ENCODE results near the gene RTF1. TPM values are rescaled to one million over a fixed set of nuclear protein-coding genes. Genes with fewer than 3 reads are reported as not detected.
"Not testable (repeated sequence)": the region's sequence is repeated elsewhere in the genome, so short reads cannot be mapped to it uniquely, and the experiment has no call there.

The RTF1 gene
- total and polyA plus RNA-seq, 4 donors = 29.6 to 73.6 (median 51.6) TPM

DNA sequence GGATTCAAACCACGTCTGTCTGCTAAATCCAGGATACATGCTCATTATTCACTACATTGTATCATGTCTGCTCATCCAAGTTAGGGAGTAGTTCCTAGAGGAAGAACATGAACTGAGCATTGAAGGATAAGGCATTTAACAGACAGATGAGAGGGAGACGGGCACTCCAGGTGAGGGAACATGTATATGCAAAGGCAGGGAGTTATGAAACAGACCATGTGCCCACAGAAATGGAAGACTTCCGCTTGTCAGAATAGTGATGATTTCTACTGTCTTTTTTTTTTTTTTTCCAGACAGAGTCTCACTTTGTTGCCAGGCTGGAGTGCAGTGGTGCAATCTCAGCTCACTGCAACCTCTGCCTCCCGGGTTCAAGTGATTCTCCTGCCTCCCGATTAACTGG, 9.6 kb upstream of the RTF1 start:
- Histone ChIP-seq H3K27me3 (ENCODE audit: control insufficient read depth, insufficient read depth, low read length) (no peaks in the 10 kb centered on the region), H3K9me3 (ENCODE audit: control insufficient read depth, insufficient read depth, low read length) (no peaks in the 10 kb centered on the region), H3K4me1 (ENCODE audit: control insufficient read depth, insufficient read depth, low read length) (peaks cover 5% of the 10 kb centered on the region), H3K27ac (ENCODE audit: low read depth, low read length) (no peak overlapping the region), H3K36me3 (ENCODE audit: control insufficient read depth, insufficient read depth, low read length) (no peaks in the 10 kb centered on the region), H3K4me3 (ENCODE audit: low read depth, low read length) (no peak overlapping the region)
- 100% methylated on average over 2 of the region's 5 CpGs for WGBS (ENCODE audit: insufficient coverage)
- no peak for DNase-seq (ENCODE audit: low read depth in 4 of 6, low spot score in 6 of 6)

DNA sequence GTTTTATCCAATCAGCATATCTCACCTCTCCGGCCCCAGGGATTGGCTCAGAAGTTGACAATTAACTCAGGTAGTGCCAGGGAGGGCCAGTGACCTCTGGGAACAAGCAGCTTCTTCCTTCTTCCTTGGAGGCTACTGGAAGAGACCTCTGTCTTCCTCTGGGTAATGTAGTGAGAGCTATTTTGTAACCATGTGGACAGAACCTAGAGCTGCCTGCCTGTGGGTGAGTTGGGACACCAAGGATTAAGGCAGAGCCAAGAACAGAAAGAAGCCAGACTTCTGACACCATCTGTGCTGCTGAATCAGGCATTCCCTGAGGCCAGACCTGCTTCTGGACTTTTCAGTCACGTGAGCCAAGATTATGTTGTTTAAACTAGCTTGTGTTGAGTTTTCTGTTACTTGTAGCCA, 8.7 kb upstream of the RTF1 start:
- no peaks in the 10 kb centered on the region for H3K36me3 ChIP-seq (ENCODE audit: control insufficient read depth, insufficient read depth, low read length)
- H3K4me1 ChIP-seq (ENCODE audit: control insufficient read depth, insufficient read depth, low read length) = no peaks in the 10 kb centered on the region
- peak in 1 of 6 donors; percentile 66 for DNase-seq (ENCODE audit: low read depth in 4 of 6, low spot score in 6 of 6)
- H3K4me3 ChIP-seq (ENCODE audit: low read depth, low read length) = no peak overlapping the region
- no peaks in the 10 kb centered on the region for H3K9me3 ChIP-seq (ENCODE audit: control insufficient read depth, insufficient read depth, low read length)
- no CpG with 5 or more reads among the region's 2 CpGs for WGBS (ENCODE audit: insufficient coverage)
- no peaks in the 10 kb centered on the region for H3K27me3 ChIP-seq (ENCODE audit: control insufficient read depth, insufficient read depth, low read length)
- no peak overlapping the region for H3K27ac ChIP-seq (ENCODE audit: low read depth, low read length)

DNA sequence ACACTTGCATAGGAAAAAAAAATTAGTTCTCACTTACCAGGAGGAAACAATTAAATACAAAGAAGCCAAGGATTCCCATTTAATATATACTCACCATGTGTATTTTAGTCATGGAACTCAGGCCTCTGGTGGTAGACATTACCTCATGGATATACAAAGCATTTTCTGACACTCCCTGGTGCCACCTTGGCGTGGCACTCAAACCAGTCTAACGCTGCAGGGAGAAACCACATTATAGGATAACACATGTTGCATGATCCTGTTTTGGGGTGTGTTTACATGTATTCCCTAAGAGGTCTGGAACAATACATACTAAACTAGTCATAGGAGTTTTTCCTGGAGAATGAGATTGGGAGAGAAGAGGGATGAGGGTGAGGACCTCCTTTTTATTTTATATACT, 5.9 kb upstream of the RTF1 start:
- H3K9me3 ChIP-seq (ENCODE audit: control insufficient read depth, insufficient read depth, low read length) = no peaks in the 10 kb centered on the region
- no peaks in the 10 kb centered on the region for H3K36me3 ChIP-seq (ENCODE audit: control insufficient read depth, insufficient read depth, low read length)
- H3K27ac ChIP-seq (ENCODE audit: low read depth, low read length) = no peak overlapping the region
- no CpG with 5 or more reads among the region's 2 CpGs for WGBS (ENCODE audit: insufficient coverage)
- DNase-seq (ENCODE audit: low read depth in 4 of 6, low spot score in 6 of 6) = no peak
- H3K4me3 ChIP-seq (ENCODE audit: low read depth, low read length) = no peak overlapping the region
- H3K4me1 ChIP-seq (ENCODE audit: control insufficient read depth, insufficient read depth, low read length) = peaks cover 5% of the 10 kb centered on the region
- no peaks in the 10 kb centered on the region for H3K27me3 ChIP-seq (ENCODE audit: control insufficient read depth, insufficient read depth, low read length)

DNA sequence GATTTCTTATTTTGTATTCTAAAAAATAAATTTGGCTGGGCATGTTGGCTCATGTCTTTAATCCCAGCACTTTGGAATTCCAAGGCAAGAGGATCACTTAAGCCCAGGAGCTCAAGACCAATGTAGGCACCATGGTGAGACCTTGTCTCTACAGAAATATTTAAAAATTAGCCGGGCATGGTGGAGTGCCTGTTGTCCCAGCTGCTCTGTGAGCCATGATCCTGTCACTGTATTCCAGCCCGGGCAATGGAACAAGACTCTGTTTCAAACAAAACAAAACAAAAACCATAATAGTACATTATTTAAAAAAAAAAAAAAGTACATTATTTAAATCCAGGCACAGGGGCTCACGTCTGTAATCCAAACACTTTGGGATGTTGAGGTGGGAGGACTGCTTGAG, 5.5 kb upstream of the RTF1 start:
- no peak for DNase-seq (ENCODE audit: low read depth in 4 of 6, low spot score in 6 of 6)
- Histone ChIP-seq H3K27me3 (ENCODE audit: control insufficient read depth, insufficient read depth, low read length) (no peaks in the 10 kb centered on the region), H3K9me3 (ENCODE audit: control insufficient read depth, insufficient read depth, low read length) (no peaks in the 10 kb centered on the region), H3K4me3 (ENCODE audit: low read depth, low read length) (no peak overlapping the region), H3K27ac (ENCODE audit: low read depth, low read length) (no peak overlapping the region), H3K36me3 (ENCODE audit: control insufficient read depth, insufficient read depth, low read length) (no peaks in the 10 kb centered on the region), H3K4me1 (ENCODE audit: control insufficient read depth, insufficient read depth, low read length) (peaks cover 9% of the 10 kb centered on the region)
- 20% methylated on average over 1 of the region's 3 CpGs for WGBS (ENCODE audit: insufficient coverage)

DNA sequence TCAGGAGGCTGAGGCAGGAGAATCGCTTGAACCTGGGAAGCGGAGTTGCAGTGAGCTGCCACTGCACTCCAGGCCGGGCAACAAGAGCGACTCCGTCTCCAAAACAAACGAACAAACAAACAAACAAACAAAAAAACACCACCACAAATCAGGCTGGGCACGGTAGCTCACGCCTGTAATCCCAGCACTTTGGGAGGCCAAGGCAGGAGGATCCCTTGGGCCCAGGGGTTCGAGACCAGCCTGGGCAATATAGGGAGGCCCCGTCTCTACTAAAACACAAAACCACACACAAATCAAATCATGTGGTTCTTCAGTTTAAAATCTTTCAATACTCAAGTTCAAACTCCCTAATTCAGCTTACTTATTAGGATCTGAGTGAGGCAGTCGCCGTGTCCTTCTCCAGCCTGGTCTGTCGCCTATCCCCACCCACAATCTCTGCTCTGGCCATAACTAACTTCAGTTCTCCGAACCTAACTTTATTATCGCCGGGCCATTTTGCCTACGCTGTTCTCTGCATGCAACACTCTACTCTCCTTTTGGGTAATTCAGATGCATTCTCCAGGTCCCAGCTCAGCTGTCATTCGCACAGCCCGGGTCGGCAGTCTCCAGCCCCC, 660 bp upstream of the RTF1 start:
- Histone ChIP-seq H3K4me1 (ENCODE audit: control insufficient read depth, insufficient read depth, low read length) (peaks cover 23% of the 10 kb centered on the region), H3K9me3 (ENCODE audit: control insufficient read depth, insufficient read depth, low read length) (no peaks in the 10 kb centered on the region), H3K27me3 (ENCODE audit: control insufficient read depth, insufficient read depth, low read length) (no peaks in the 10 kb centered on the region), H3K4me3 (ENCODE audit: low read depth, low read length) (peak overlapping the region; percentile 92), H3K27ac (ENCODE audit: low read depth, low read length) (peak overlapping the region; percentile 88), H3K36me3 (ENCODE audit: control insufficient read depth, insufficient read depth, low read length) (no peaks in the 10 kb centered on the region)
- 24% methylated on average over 16 of the region's 20 CpGs for WGBS (ENCODE audit: insufficient coverage)
- DNase-seq (ENCODE audit: low read depth in 4 of 6, low spot score in 6 of 6) = no peak

DNA sequence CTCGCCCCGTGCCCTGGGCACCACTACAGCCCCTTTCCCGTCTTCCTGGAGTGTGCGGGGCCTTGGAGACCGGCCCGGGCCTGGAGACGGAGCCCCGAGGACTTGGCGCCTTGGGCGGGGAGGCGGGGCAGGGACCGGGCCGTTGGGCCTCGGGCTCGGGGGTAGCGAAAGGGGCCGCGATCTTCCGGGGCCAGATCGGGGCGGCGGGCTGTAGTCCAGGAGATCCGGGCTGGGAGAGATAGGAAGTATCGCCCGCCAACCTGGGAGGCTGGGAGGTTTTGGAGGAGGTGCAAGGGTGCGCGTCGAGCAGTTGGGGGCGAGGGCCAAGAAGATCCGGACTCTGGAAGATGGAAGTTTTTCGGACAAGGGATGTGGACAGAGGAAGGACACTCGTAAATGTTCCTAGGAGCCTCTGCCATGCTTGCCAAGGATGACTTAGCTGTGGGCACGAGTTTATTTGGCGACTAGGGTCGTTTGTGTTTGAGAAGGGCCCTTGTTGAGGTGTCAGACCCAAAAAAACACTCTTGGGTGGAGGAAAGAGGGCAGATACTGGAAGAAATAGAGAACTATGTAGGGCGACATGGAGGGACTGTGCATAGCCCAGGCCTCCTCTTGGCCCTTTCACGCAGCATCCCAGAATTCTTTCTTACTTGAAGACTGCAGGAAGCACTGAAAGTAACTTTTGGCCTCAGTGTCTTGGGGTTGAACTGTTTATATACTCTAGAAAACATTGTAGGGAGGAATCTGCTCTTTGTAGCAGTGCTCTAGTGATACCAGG, 712 bp downstream of the RTF1 start:
- peak overlapping the region; percentile 89 for H3K27ac ChIP-seq (ENCODE audit: low read depth, low read length)
- peaks cover 23% of the 10 kb centered on the region for H3K4me1 ChIP-seq (ENCODE audit: control insufficient read depth, insufficient read depth, low read length)
- H3K27me3 ChIP-seq (ENCODE audit: control insufficient read depth, insufficient read depth, low read length) = no peaks in the 10 kb centered on the region
- H3K36me3 ChIP-seq (ENCODE audit: control insufficient read depth, insufficient read depth, low read length) = no peaks in the 10 kb centered on the region
- WGBS (ENCODE audit: insufficient coverage) = 0% methylated on average over 37 of the region's 37 CpGs
- peak in 2 of 6 donors; percentile 18 to 24 for DNase-seq (ENCODE audit: low read depth in 4 of 6, low spot score in 6 of 6)
- H3K9me3 ChIP-seq (ENCODE audit: control insufficient read depth, insufficient read depth, low read length) = no peaks in the 10 kb centered on the region
- peak overlapping the region; percentile 92 for H3K4me3 ChIP-seq (ENCODE audit: low read depth, low read length)

DNA sequence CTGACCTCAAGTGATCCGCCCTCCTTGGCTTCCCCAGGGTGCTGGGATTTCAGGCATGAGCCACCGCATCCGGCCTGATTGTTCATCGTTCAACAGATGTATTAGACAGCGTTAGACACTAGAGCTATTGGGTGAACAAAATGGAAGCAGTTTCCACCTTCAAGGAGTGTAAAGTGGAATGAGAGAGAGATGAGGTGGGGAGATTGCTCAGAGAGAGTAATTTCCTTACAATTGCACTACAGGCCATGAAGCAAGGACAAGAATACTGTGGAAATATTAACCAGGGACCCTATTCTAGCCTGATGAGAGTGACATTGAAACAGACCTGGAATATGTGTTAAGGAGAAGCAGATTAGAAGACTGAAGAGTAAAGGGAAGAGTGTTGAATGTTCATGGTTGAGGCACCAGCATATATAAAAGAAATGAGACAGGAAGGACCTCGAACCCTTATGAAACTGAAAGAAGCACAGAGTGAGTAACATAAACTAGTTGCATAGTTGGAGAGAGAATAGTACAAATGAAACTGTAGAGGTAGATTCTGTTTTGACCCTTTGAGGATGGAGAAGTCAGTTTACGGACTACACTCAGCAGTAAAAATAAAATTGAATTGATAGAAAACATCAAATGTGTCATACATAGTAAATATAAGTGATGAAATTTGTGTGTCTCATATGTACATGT, 7.2 kb downstream of the RTF1 start:
- no peaks in the 10 kb centered on the region for H3K9me3 ChIP-seq (ENCODE audit: control insufficient read depth, insufficient read depth, low read length)
- WGBS (ENCODE audit: insufficient coverage) = 91% methylated on average over 2 of the region's 7 CpGs
- no peak overlapping the region for H3K4me3 ChIP-seq (ENCODE audit: low read depth, low read length)
- H3K36me3 ChIP-seq (ENCODE audit: control insufficient read depth, insufficient read depth, low read length) = peaks cover 3% of the 10 kb centered on the region
- no peak for DNase-seq (ENCODE audit: low read depth in 4 of 6, low spot score in 6 of 6)
- no peak overlapping the region for H3K27ac ChIP-seq (ENCODE audit: low read depth, low read length)
- no peaks in the 10 kb centered on the region for H3K27me3 ChIP-seq (ENCODE audit: control insufficient read depth, insufficient read depth, low read length)
- H3K4me1 ChIP-seq (ENCODE audit: control insufficient read depth, insufficient read depth, low read length) = no peaks in the 10 kb centered on the region

DNA sequence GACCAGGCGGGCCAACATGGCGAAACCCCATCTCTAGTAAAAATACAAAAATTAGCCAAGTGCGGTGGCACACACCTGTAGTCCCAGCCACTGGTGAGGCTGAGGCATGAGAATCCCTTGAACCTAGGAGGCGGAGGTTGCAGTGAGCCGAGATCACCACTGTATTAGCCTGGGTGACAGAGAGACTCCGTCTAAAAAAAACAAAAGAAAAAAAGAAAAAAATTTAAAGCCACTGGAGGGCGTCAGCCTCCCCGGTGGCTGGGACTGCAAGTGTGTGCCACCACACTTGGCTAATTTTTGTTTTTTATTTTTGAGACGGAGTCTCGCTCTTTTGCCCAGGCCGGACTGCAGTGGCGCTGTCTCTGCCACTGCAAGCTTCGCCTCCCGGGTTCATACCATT, 7.9 kb downstream of the RTF1 start:
- 98% methylated on average over 10 of the region's 14 CpGs for WGBS (ENCODE audit: insufficient coverage)
- peaks cover 3% of the 10 kb centered on the region for H3K36me3 ChIP-seq (ENCODE audit: control insufficient read depth, insufficient read depth, low read length)
- no peaks in the 10 kb centered on the region for H3K27me3 ChIP-seq (ENCODE audit: control insufficient read depth, insufficient read depth, low read length)
- H3K4me1 ChIP-seq (ENCODE audit: control insufficient read depth, insufficient read depth, low read length) = no peaks in the 10 kb centered on the region
- no peak for DNase-seq (ENCODE audit: low read depth in 4 of 6, low spot score in 6 of 6)
- no peak overlapping the region for H3K27ac ChIP-seq (ENCODE audit: low read depth, low read length)
- H3K4me3 ChIP-seq (ENCODE audit: low read depth, low read length) = no peak overlapping the region
- no peaks in the 10 kb centered on the region for H3K9me3 ChIP-seq (ENCODE audit: control insufficient read depth, insufficient read depth, low read length)

DNA sequence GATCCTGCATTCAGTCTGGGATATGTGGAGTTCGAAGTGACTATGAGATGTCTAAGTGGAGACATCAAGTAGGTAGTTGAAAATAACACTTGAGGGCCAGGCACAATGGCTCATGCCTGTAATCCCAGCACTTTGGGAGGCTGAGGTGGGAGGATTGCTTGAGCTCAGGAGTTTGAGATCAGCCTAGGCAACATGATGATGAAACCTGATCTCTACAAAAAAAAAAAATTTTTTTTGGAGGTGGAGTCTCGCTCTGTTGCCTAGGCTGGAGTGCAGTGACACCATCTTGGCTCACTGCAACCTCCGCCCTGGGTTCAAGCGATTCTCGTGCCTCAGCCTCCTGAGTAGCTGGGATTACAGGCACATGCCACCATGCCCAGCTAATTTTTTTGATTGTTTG, 9.0 kb downstream of the RTF1 start:
- H3K27ac ChIP-seq (ENCODE audit: low read depth, low read length); H3K4me1 ChIP-seq (ENCODE audit: control insufficient read depth, insufficient read depth, low read length); H3K27me3 ChIP-seq (ENCODE audit: control insufficient read depth, insufficient read depth, low read length); H3K36me3 ChIP-seq (ENCODE audit: control insufficient read depth, insufficient read depth, low read length); H3K4me3 ChIP-seq (ENCODE audit: low read depth, low read length); H3K9me3 ChIP-seq (ENCODE audit: control insufficient read depth, insufficient read depth, low read length); DNase-seq (ENCODE audit: low read depth in 4 of 6, low spot score in 6 of 6): not testable (repeated sequence)
- WGBS (ENCODE audit: insufficient coverage) = 100% methylated on average over 5 of the region's 5 CpGs

Data from spinal cord (tissue), 10 donors.